Measurements from ENCODE around the gene EBPL.
A peak's percentile ranks its signal among the peaks of the same experiment; 100 is the strongest.

The EBPL gene

DNA sequence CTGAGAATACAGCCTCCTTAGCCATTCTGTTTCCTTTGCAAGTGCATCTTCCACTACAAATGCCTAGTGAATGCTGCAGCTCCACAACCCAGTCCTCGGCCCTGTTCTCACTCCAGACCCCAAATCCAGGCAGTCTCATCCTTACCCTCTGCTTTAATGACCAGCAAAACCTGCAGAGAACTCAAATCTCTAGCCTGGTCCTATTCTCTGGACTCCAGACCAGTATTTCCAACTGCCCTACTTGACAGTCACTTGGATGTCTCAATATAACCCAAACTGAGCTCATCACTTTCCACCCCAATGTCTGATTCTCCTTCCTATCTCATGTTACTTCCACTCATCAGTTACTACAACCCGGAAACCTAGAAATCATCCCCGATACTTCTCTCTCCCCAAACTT, 2.6 kb upstream of the EBPL start:
- Histone ChIP-seq H3K18ac (ENCODE audit: low read length) (no peak overlapping the region), H2AFZ (ENCODE audit: insufficient read depth, low read length, poor library complexity) (no peak overlapping the region), H3K14ac (ENCODE audit: low read length) (no peak overlapping the region), H3K4me1 (ENCODE audit: control insufficient read depth in 1 of 2, insufficient read depth in 2 of 2, low read length in 2 of 2) (peaks cover 1% of the 10 kb centered on the region in 2 experiments), H2BK5ac (ENCODE audit: low read depth, low read length, poor library complexity) (no peak overlapping the region), H3K27ac (ENCODE audit: low read depth, low read length) (no peak overlapping the region), H4K91ac (ENCODE audit: low read depth, low read length) (no peak overlapping the region), H3K4me2 (ENCODE audit: low read length) (no peak overlapping the region), H3K23ac (ENCODE audit: low read length) (no peak overlapping the region), H3K36me3 (ENCODE audit: control insufficient read depth in 1 of 2, insufficient read depth in 2 of 2, low read length in 2 of 2) (peaks cover 2 to 3% of the 10 kb centered on the region in 2 experiments), H2AK5ac (ENCODE audit: low read length) (no peak overlapping the region), H3K79me1 (ENCODE audit: low read length) (peaks cover 4% of the 10 kb centered on the region), H3K27me3 (ENCODE audit: insufficient read depth, low read length) (no peaks in the 10 kb centered on the region), H3K4ac (ENCODE audit: low read depth, low read length) (no peak overlapping the region), H4K8ac (ENCODE audit: low read depth, low read length) (no peak overlapping the region), H2BK12ac (ENCODE audit: low read length) (no peak overlapping the region), H3K4me3 (ENCODE audit: low read depth, low read length) (no peak overlapping the region), H4K12ac (ENCODE audit: low read depth, low read length) (no peak overlapping the region), H3K9ac (ENCODE audit: low read length) (no peak overlapping the region), H3K9me3 (ENCODE audit: insufficient read depth, low read depth, low read length) (no peaks in the 10 kb centered on the region), H2BK120ac (ENCODE audit: insufficient read depth, low read length, poor library complexity) (no peak overlapping the region), H3K79me2 (ENCODE audit: control insufficient read depth, insufficient read depth, low read length, poor library complexity) (no peaks in the 10 kb centered on the region)
- DNase-seq = no peak
- no CpG with 5 or more reads among the region's 3 CpGs for WGBS (ENCODE audit: extremely low coverage, insufficient coverage, insufficient read length)

GRCh38 chr13:49693191-49693733, 2.0 kb upstream of the EBPL start:
- H3K4me2 ChIP-seq (ENCODE audit: low read length) = no peak overlapping the region
- no peak overlapping the region for H3K18ac ChIP-seq (ENCODE audit: low read length)
- H2BK120ac ChIP-seq (ENCODE audit: insufficient read depth, low read length, poor library complexity) = no peak overlapping the region
- H3K79me1 ChIP-seq (ENCODE audit: low read length) = peaks cover 4% of the 10 kb centered on the region
- WGBS (ENCODE audit: extremely low coverage, insufficient coverage, insufficient read length) = no CpG with 5 or more reads among the region's 4 CpGs
- no peak overlapping the region for H3K4me3 ChIP-seq (ENCODE audit: low read depth, low read length)
- no peak overlapping the region for H3K4ac ChIP-seq (ENCODE audit: low read depth, low read length)
- H3K27me3 ChIP-seq (ENCODE audit: insufficient read depth, low read length) = no peaks in the 10 kb centered on the region
- H3K36me3 ChIP-seq (ENCODE audit: control insufficient read depth in 1 of 2, insufficient read depth in 2 of 2, low read length in 2 of 2) = peaks cover 2 to 3% of the 10 kb centered on the region in 2 experiments
- H2AK5ac ChIP-seq (ENCODE audit: low read length) = no peak overlapping the region
- no peaks in the 10 kb centered on the region for H3K79me2 ChIP-seq (ENCODE audit: control insufficient read depth, insufficient read depth, low read length, poor library complexity)
- no peak overlapping the region for H3K23ac ChIP-seq (ENCODE audit: low read length)
- no peak overlapping the region for H2BK12ac ChIP-seq (ENCODE audit: low read length)
- no peak overlapping the region for H3K9ac ChIP-seq (ENCODE audit: low read length)
- DNase-seq = no peak
- no peaks in the 10 kb centered on the region for H3K9me3 ChIP-seq (ENCODE audit: insufficient read depth, low read depth, low read length)
- no peak overlapping the region for H4K12ac ChIP-seq (ENCODE audit: low read depth, low read length)
- no peak overlapping the region for H4K8ac ChIP-seq (ENCODE audit: low read depth, low read length)
- no peak overlapping the region for H3K14ac ChIP-seq (ENCODE audit: low read length)
- no peak overlapping the region for H4K91ac ChIP-seq (ENCODE audit: low read depth, low read length)
- no peak overlapping the region for H3K27ac ChIP-seq (ENCODE audit: low read depth, low read length)
- no peak overlapping the region for H2BK5ac ChIP-seq (ENCODE audit: low read depth, low read length, poor library complexity)
- no peak overlapping the region for H2AFZ ChIP-seq (ENCODE audit: insufficient read depth, low read length, poor library complexity)
- H3K4me1 ChIP-seq (ENCODE audit: control insufficient read depth in 1 of 2, insufficient read depth in 2 of 2, low read length in 2 of 2) = peaks cover 1 to 2% of the 10 kb centered on the region in 2 experiments

DNA sequence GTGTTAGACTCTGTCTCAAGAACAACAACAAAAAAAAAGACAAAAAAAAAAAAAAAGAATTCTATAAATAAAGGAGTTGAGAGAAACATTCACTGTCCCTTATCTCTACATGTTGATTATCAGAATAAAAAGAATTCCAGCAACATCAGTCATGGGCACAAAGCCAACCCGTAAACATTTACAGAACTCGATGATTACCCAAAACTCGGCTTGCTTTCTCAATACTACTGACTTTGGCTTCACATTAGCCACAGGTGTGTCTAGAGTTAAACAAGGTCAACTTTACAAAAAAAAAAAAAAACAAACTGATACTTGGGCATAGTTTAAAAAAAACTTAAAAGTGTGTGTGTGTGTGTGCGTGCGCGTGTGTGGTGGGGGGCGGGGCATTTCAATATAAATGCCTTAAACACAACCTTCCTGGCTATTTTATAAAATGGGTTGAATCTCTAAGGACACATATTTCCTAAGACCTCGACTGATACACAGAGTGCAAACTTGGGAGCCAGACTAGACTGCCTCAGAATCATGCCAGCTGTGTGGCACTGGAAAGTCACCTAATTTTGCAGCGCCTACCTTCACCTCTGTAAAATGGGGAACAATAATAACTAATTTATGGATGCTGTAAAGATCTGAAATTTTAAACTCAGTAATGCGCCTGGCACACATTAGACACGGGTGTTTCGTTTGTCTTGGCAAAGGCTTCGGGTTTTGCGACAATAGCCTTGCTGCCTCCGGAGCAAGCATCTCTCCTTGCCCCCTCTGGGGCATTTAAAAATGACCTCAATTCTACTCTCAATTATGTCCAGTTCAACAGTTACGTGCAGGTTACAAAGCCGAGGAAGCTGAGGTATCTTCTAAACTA, 922 bp downstream of the EBPL start:
- H3K9ac ChIP-seq (ENCODE audit: low read length) = peak overlapping the region; percentile 42
- H2AK5ac ChIP-seq (ENCODE audit: low read length) = no peak overlapping the region
- no peak overlapping the region for H3K4ac ChIP-seq (ENCODE audit: low read depth, low read length)
- no peak overlapping the region for H4K12ac ChIP-seq (ENCODE audit: low read depth, low read length)
- H3K4me2 ChIP-seq (ENCODE audit: low read length) = peak overlapping the region; percentile 84
- no peak overlapping the region for H3K14ac ChIP-seq (ENCODE audit: low read length)
- H3K4me3 ChIP-seq (ENCODE audit: low read depth, low read length) = peak overlapping the region; percentile 77
- H4K91ac ChIP-seq (ENCODE audit: low read depth, low read length) = no peak overlapping the region
- peak in 1 of 2 donors; percentile 49 for DNase-seq
- H3K79me2 ChIP-seq (ENCODE audit: control insufficient read depth, insufficient read depth, low read length, poor library complexity) = no peaks in the 10 kb centered on the region
- H2BK5ac ChIP-seq (ENCODE audit: low read depth, low read length, poor library complexity) = no peak overlapping the region
- no peak overlapping the region for H2BK120ac ChIP-seq (ENCODE audit: insufficient read depth, low read length, poor library complexity)
- H3K23ac ChIP-seq (ENCODE audit: low read length) = no peak overlapping the region
- H3K18ac ChIP-seq (ENCODE audit: low read length) = no peak overlapping the region
- H3K36me3 ChIP-seq (ENCODE audit: control insufficient read depth in 1 of 2, insufficient read depth in 2 of 2, low read length in 2 of 2) = peaks cover under 1 to 1% of the 10 kb centered on the region in 2 experiments
- H3K27ac ChIP-seq (ENCODE audit: low read depth, low read length) = peak overlapping the region; percentile 83
- WGBS (ENCODE audit: extremely low coverage, insufficient coverage, insufficient read length) = no CpG with 5 or more reads among the region's 17 CpGs
- no peaks in the 10 kb centered on the region for H3K27me3 ChIP-seq (ENCODE audit: insufficient read depth, low read length)
- H2AFZ ChIP-seq (ENCODE audit: insufficient read depth, low read length, poor library complexity) = no peak overlapping the region
- H3K9me3 ChIP-seq (ENCODE audit: insufficient read depth, low read depth, low read length) = no peaks in the 10 kb centered on the region
- peaks cover 3 to 5% of the 10 kb centered on the region in 2 experiments for H3K4me1 ChIP-seq (ENCODE audit: control insufficient read depth in 1 of 2, insufficient read depth in 2 of 2, low read length in 2 of 2)
- H2BK12ac ChIP-seq (ENCODE audit: low read length) = no peak overlapping the region
- H4K8ac ChIP-seq (ENCODE audit: low read depth, low read length) = no peak overlapping the region
- peaks cover 4% of the 10 kb centered on the region for H3K79me1 ChIP-seq (ENCODE audit: low read length)

DNA sequence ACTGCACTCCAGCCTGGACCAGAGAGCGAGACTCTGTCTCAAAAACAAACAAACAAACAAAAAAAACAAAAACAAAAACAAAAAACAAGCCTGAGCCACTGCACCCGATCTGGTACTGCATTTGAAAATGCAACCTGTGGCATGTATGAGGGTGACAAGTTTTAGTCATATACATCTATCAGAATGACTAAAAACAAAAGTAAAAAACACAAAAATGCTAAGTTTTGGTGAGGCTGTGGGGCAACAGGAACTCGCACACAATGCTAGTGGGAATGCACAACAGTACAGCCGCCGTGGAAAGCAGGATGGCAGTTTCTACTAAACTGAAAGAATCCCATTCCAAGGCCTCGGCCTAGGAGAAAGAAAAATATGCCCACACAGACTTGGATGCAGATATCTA, 7.8 kb downstream of the EBPL start:
- H3K18ac ChIP-seq (ENCODE audit: low read length) = no peak overlapping the region
- no peak overlapping the region for H3K4me3 ChIP-seq (ENCODE audit: low read depth, low read length)
- no peak overlapping the region for H3K23ac ChIP-seq (ENCODE audit: low read length)
- H2BK120ac ChIP-seq (ENCODE audit: insufficient read depth, low read length, poor library complexity) = no peak overlapping the region
- no peak overlapping the region for H3K27ac ChIP-seq (ENCODE audit: low read depth, low read length)
- H4K91ac ChIP-seq (ENCODE audit: low read depth, low read length) = no peak overlapping the region
- H3K4me1 ChIP-seq (ENCODE audit: control insufficient read depth in 1 of 2, insufficient read depth in 2 of 2, low read length in 2 of 2) = peaks cover 2 to 4% of the 10 kb centered on the region in 2 experiments
- H3K79me1 ChIP-seq (ENCODE audit: low read length) = no peaks in the 10 kb centered on the region
- no peak overlapping the region for H3K4ac ChIP-seq (ENCODE audit: low read depth, low read length)
- no peak overlapping the region for H3K4me2 ChIP-seq (ENCODE audit: low read length)
- no peak overlapping the region for H2BK5ac ChIP-seq (ENCODE audit: low read depth, low read length, poor library complexity)
- H3K9ac ChIP-seq (ENCODE audit: low read length) = no peak overlapping the region
- WGBS (ENCODE audit: extremely low coverage, insufficient coverage, insufficient read length) = no CpG with 5 or more reads among the region's 6 CpGs
- no peaks in the 10 kb centered on the region for H3K79me2 ChIP-seq (ENCODE audit: control insufficient read depth, insufficient read depth, low read length, poor library complexity)
- H4K12ac ChIP-seq (ENCODE audit: low read depth, low read length) = no peak overlapping the region
- no peaks in the 10 kb centered on the region for H3K27me3 ChIP-seq (ENCODE audit: insufficient read depth, low read length)
- H2AK5ac ChIP-seq (ENCODE audit: low read length) = no peak overlapping the region
- H3K14ac ChIP-seq (ENCODE audit: low read length) = no peak overlapping the region
- H4K8ac ChIP-seq (ENCODE audit: low read depth, low read length) = no peak overlapping the region
- no peak for DNase-seq
- H2AFZ ChIP-seq (ENCODE audit: insufficient read depth, low read length, poor library complexity) = no peak overlapping the region
- H2BK12ac ChIP-seq (ENCODE audit: low read length) = no peak overlapping the region
- H3K9me3 ChIP-seq (ENCODE audit: insufficient read depth, low read depth, low read length) = peaks cover 3% of the 10 kb centered on the region
- H3K36me3 ChIP-seq (ENCODE audit: control insufficient read depth in 1 of 2, insufficient read depth in 2 of 2, low read length in 2 of 2) = peaks cover 5 to 7% of the 10 kb centered on the region in 2 experiments
